Measurements from ENCODE around the gene TDG. TPM values are rescaled to one million over a fixed set of nuclear protein-coding genes. Genes with fewer than 3 reads are reported as not detected.

Gene TDG
- total RNA-seq, 1 donor from 2014 or later = 11.3 TPM

- TF ChIP-seq CTCF (IDR thresholded peaks at IDR 0.05; ENCODE audit: borderline replicate concordance) = no peak
- DNase-seq = no peak
- H3K27ac ChIP-seq (replicated peaks) = peak overlapping the region; percentile 96
- H3K36me3 ChIP-seq = peaks cover 28% of the 10 kb centered on the region
- peak overlapping the region; percentile 84 for H3K4me3 ChIP-seq
- peaks cover 45% of the 10 kb centered on the region for H3K4me1 ChIP-seq
- no peaks in the 10 kb centered on the region for H3K27me3 ChIP-seq (ENCODE audit: low read depth)
- no peaks in the 10 kb centered on the region for H3K9me3 ChIP-seq (replicated peaks)
- intact Hi-C loops (cut with micrococcal nuclease) = no loop called here
Observed at GRCh38 chr12:103956509-103957027, 9.1 kb upstream of the TDG start.

- peaks cover 15% of the 10 kb centered on the region for H3K36me3 ChIP-seq
- no peak for DNase-seq
- H3K9me3 ChIP-seq (replicated peaks) = no peaks in the 10 kb centered on the region
- intact Hi-C loops (cut with micrococcal nuclease) = no loop called here
- no peaks in the 10 kb centered on the region for H3K27me3 ChIP-seq (ENCODE audit: low read depth)
- peak overlapping the region; percentile 96 for H3K27ac ChIP-seq (replicated peaks)
- TF ChIP-seq CTCF (IDR thresholded peaks at IDR 0.05; ENCODE audit: borderline replicate concordance) = no peak
- peak overlapping the region; percentile 84 for H3K4me3 ChIP-seq
- peaks cover 49% of the 10 kb centered on the region for H3K4me1 ChIP-seq
Observed at GRCh38 chr12:103957865-103958388, 7.7 kb upstream of the TDG start.

- Histone ChIP-seq H3K9me3 (replicated peaks) (no peaks in the 10 kb centered on the region), H3K4me3 (no peak overlapping the region), H3K27me3 (ENCODE audit: low read depth) (no peaks in the 10 kb centered on the region), H3K36me3 (peaks cover 8% of the 10 kb centered on the region), H3K4me1 (peaks cover 54% of the 10 kb centered on the region), H3K27ac (replicated peaks) (peak overlapping the region; percentile 96)
- no peak for TF ChIP-seq CTCF (IDR thresholded peaks at IDR 0.05; ENCODE audit: borderline replicate concordance)
- intact Hi-C loops (cut with micrococcal nuclease) = no loop called here
- DNase-seq = no peak
Observed at GRCh38 chr12:103958621-103959020, 7.1 kb upstream of the TDG start.

- Histone ChIP-seq H3K27me3 (ENCODE audit: low read depth) (no peaks in the 10 kb centered on the region), H3K27ac (replicated peaks) (no peak overlapping the region), H3K4me1 (peaks cover 50% of the 10 kb centered on the region), H3K36me3 (no peaks in the 10 kb centered on the region), H3K4me3 (no peak overlapping the region), H3K9me3 (replicated peaks) (no peaks in the 10 kb centered on the region)
- DNase-seq = no peak
- TF ChIP-seq CTCF (IDR thresholded peaks at IDR 0.05; ENCODE audit: borderline replicate concordance) = no peak
- intact Hi-C loops (cut with micrococcal nuclease) = loop anchor here (10.0 kb wide), 1 partner anchor 104 kb away; the partner anchor contains the start of gene HCFC2
Observed at GRCh38 chr12:103960616-103961227, 5.0 kb upstream of the TDG start.

GRCh38 chr12:103962493-103962892 lies 3.2 kb upstream of the TDG start:
- intact Hi-C loops (cut with micrococcal nuclease) = loop anchor here (10.0 kb wide), 1 partner anchor 102 kb away; the partner anchor contains the start of gene HCFC2
- H3K4me1 ChIP-seq = peaks cover 53% of the 10 kb centered on the region

More at GRCh38 chr12:103962493-103962892, 3.2 kb upstream of the TDG start:
- H3K27ac ChIP-seq (replicated peaks) = no peak overlapping the region
- no peak overlapping the region for H3K4me3 ChIP-seq
- no peaks in the 10 kb centered on the region for H3K9me3 ChIP-seq (replicated peaks)
- DNase-seq = no peak
- no peak for TF ChIP-seq CTCF (IDR thresholded peaks at IDR 0.05; ENCODE audit: borderline replicate concordance)
- no peaks in the 10 kb centered on the region for H3K36me3 ChIP-seq
- no peaks in the 10 kb centered on the region for H3K27me3 ChIP-seq (ENCODE audit: low read depth)

Measured in left ventricle myocardium inferior (tissue), 1 donor.